MM.1S (cell line): ENCODE data around the gene TMEM30B.

Experiments used
- DNase-seq: peaks from one replicate; pipeline ENCODE4 v3.0.0-alpha.2; 2015
- H2AFZ ChIP-seq: fragments of 300-600 bp; sonication (generic); 2 replicates; pipeline ENCODE4 v1.6.0; 2016; ENCODE audit warnings: antibody characterized with exemption, low read length
- H3F3A ChIP-seq: fragments of 300-600 bp; sonication (generic); 2 replicates; pipeline ENCODE4 v1.6.1; 2016; ENCODE audit warnings: mild to moderate bottlenecking, antibody characterized with exemption, low read length, moderate library complexity, mixed read lengths; ENCODE audit not compliant: insufficient read depth
- H3K27ac ChIP-seq: fragments of 300-600 bp; sonication (generic); 2 replicates; pipeline ENCODE4 v1.5.1; 2016; ENCODE audit warnings: mild to moderate bottlenecking, low read length
- H3K27me3 ChIP-seq: fragments of 300-600 bp; sonication (generic); replicated peaks from 2 replicates; pipeline ENCODE4 v1.6.0; 2016; ENCODE audit warnings: low read length; ENCODE audit not compliant: insufficient read depth
- H3K36me3 ChIP-seq: fragments of 300-600 bp; sonication (generic); replicated peaks from 2 replicates; pipeline ENCODE4 v1.6.1; 2016; ENCODE audit warnings: mild to moderate bottlenecking, low read length, mixed read lengths; ENCODE audit not compliant: insufficient read depth
- H3K4me1 ChIP-seq: fragments of 300-600 bp; sonication (generic); 2 replicates; pipeline ENCODE4 v1.6.1; 2016; ENCODE audit warnings: low read length, mixed read lengths
- H3K4me2 ChIP-seq: fragments of 300-600 bp; sonication (generic); 2 replicates; pipeline ENCODE4 v1.6.0; 2016; ENCODE audit warnings: low read depth, low read length
- H3K4me3 ChIP-seq: fragments of 300-600 bp; sonication (generic); 2 replicates; pipeline ENCODE4 v1.5.1; 2016; ENCODE audit warnings: low read length, mixed read lengths
- H3K79me2 ChIP-seq: fragments of 300-600 bp; sonication (generic); 2 replicates; pipeline ENCODE4 v1.6.1; 2016; ENCODE audit warnings: mixed run types, low read length, mixed read lengths
- H3K9ac ChIP-seq: fragments of 300-600 bp; sonication (generic); 2 replicates; pipeline ENCODE4 v1.6.1; 2016; ENCODE audit warnings: low read length, mixed read lengths
- H3K9me2 ChIP-seq: fragments of 300-600 bp; sonication (generic); replicated peaks from 2 replicates; pipeline ENCODE4 v1.6.1; 2016; ENCODE audit warnings: mild to moderate bottlenecking, low read length, mixed read lengths; ENCODE audit not compliant: insufficient read depth
- H3K9me3 ChIP-seq: fragments of 300-600 bp; sonication (generic); replicated peaks from 2 replicates; pipeline ENCODE4 v1.6.1; 2016; ENCODE audit warnings: mild to moderate bottlenecking, low read length, mixed read lengths; ENCODE audit not compliant: insufficient read depth
- H4K20me1 ChIP-seq: fragments of 300-600 bp; sonication (generic); 2 replicates; pipeline ENCODE4 v1.6.1; 2016; ENCODE audit warnings: mild to moderate bottlenecking, low read length, moderate library complexity, mixed read lengths; ENCODE audit not compliant: insufficient read depth
- EZH2 ChIP-seq: fragments of 300-600 bp; sonication (generic); optimal IDR thresholded peaks from 2 replicates; pipeline ENCODE3; 2017; ENCODE audit warnings: low read depth, mild to moderate bottlenecking, antibody characterized with exemption, low read length, mixed read lengths
- EZH2phosphoT487 ChIP-seq: fragments of 300-600 bp; sonication (generic); IDR thresholded peaks from 2 replicates; pipeline ENCODE4 v1.6.1; 2018; ENCODE audit warnings: antibody characterized with exemption, low read length
- TF ChIP-seq, protein P1 (sequence below): fragments of 300-600 bp; sonication (generic); IDR thresholded peaks from 2 replicates; pipeline ENCODE4 v1.5.1; 2016; ENCODE audit warnings: antibody characterized with exemption, low read length, mixed read lengths

The TMEM30B gene

DNA sequence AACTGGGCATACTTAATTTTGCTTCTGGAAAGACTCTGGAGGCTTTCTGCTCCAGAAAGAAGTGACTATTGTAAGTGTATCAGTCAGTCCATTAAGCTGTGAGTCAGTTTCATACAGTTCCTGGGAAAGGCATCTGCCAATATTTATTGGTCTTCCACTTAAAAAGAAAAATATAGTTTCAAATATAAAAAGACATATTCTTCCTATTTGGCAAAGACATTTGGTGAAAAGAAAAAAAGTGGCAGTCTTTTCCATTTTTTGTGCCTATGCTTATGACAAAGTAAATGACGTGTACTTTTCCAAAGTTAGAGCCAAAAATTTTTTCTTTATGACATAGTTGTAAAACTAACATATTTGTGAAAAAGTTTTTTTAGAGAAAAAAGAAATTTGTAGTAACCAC is 12.3 kb downstream of the TMEM30B start:
- no peak overlapping the region for H3K4me3 ChIP-seq
- H3K4me2 ChIP-seq: no peak overlapping the region
- no peaks in the 10 kb centered on the region for H3K27me3 ChIP-seq
- no peaks in the 10 kb centered on the region for H3F3A ChIP-seq
- no peaks in the 10 kb centered on the region for H3K9me3 ChIP-seq
- H3K9me2 ChIP-seq: no peaks in the 10 kb centered on the region
- no peak overlapping the region for H2AFZ ChIP-seq
- H3K4me1 ChIP-seq: no peaks in the 10 kb centered on the region
- no peaks in the 10 kb centered on the region for H3K36me3 ChIP-seq
- H3K27ac ChIP-seq: no peak overlapping the region
- no peak for TF ChIP-seq EZH2phosphoT487
- TF ChIP-seq, protein P1, sequence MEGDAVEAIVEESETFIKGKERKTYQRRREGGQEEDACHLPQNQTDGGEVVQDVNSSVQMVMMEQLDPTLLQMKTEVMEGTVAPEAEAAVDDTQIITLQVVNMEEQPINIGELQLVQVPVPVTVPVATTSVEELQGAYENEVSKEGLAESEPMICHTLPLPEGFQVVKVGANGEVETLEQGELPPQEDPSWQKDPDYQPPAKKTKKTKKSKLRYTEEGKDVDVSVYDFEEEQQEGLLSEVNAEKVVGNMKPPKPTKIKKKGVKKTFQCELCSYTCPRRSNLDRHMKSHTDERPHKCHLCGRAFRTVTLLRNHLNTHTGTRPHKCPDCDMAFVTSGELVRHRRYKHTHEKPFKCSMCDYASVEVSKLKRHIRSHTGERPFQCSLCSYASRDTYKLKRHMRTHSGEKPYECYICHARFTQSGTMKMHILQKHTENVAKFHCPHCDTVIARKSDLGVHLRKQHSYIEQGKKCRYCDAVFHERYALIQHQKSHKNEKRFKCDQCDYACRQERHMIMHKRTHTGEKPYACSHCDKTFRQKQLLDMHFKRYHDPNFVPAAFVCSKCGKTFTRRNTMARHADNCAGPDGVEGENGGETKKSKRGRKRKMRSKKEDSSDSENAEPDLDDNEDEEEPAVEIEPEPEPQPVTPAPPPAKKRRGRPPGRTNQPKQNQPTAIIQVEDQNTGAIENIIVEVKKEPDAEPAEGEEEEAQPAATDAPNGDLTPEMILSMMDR: no peak
- no peak for TF ChIP-seq EZH2
- H3K9ac ChIP-seq: no peak overlapping the region
- H4K20me1 ChIP-seq: no peaks in the 10 kb centered on the region
- H3K79me2 ChIP-seq: no peaks in the 10 kb centered on the region
- DNase-seq: no peak

DNA sequence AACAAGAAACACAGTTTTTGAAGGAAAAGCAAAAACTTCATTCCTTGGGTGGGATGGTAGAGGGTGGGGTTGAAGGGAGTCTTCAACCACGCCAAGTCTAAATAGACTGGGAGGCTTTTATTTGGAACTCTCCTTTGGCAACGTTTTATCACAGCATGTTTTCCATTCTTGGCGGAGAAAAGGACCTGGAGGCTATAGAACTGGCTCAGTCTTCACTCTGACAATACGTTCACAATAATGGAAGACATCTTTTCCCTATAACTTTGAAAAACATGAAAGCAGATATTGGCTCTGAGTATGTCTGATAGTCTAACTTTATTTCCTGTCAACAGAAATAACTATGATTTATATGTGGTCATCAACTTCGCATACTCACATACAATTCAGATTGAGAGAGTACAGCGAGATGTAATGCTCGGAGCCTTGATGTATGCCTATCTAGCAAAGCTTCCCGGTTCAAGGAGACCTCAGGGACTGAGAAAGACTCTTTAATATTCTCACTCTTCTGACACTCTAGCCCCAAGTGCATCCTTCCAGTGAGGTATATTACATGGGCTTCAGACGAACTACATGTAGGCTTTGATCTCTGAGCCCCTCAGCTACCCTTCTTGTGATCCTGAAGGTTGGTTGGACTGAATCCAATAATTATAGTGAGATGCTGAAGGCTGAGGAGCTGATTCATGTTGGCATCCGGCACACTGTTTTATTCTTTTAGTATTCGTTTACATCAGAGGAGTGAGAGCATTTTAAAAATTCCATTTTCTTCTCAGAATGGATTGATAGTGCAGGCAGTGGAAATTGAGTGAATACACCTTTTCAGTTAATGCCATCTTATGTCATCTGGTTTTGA is 14.0 kb downstream of the TMEM30B start:
- no peaks in the 10 kb centered on the region for H3K4me1 ChIP-seq
- H3K27ac ChIP-seq: no peak overlapping the region
- DNase-seq: no peak
- no peak overlapping the region for H2AFZ ChIP-seq
- no peaks in the 10 kb centered on the region for H4K20me1 ChIP-seq
- H3K4me3 ChIP-seq: no peak overlapping the region
- no peak overlapping the region for H3K9ac ChIP-seq
- no peaks in the 10 kb centered on the region for H3K79me2 ChIP-seq
- no peaks in the 10 kb centered on the region for H3K9me3 ChIP-seq
- TF ChIP-seq EZH2: no peak
- TF ChIP-seq EZH2phosphoT487: no peak
- TF ChIP-seq, protein P1: no peak
- no peak overlapping the region for H3K4me2 ChIP-seq
- no peaks in the 10 kb centered on the region for H3K9me2 ChIP-seq
- no peaks in the 10 kb centered on the region for H3K36me3 ChIP-seq
- H3F3A ChIP-seq: no peaks in the 10 kb centered on the region
- H3K27me3 ChIP-seq: no peaks in the 10 kb centered on the region

DNA sequence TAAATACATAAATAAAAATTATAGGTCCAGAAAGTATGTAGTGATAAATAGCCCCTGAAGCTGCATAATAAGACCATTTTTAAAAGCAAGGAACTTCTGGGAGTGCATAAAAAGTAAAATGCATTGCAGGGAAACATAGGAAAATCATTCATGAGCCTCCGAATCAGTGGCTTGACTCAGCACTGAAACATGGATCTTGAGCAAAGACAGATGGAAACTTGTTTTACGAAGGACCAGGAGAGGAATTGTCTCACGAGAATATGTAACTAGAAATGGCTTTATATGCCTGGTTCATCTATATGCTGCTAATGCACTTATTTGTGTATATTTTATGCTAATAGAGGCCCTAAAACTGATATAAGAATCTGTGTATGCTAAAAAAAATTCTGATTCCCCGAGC is 14.7 kb downstream of the TMEM30B start:
- no peak for TF ChIP-seq EZH2phosphoT487
- TF ChIP-seq, protein P1: no peak
- no peak for TF ChIP-seq EZH2
- Histone ChIP-seq H3K27ac (no peak overlapping the region), H2AFZ (no peak overlapping the region)

More for the DNA sequence above, 14.7 kb downstream of the TMEM30B start:
- H3K36me3 ChIP-seq: no peaks in the 10 kb centered on the region
- no peaks in the 10 kb centered on the region for H3K9me3 ChIP-seq
- no peak overlapping the region for H3K4me3 ChIP-seq
- no peaks in the 10 kb centered on the region for H3F3A ChIP-seq
- no peaks in the 10 kb centered on the region for H3K79me2 ChIP-seq
- H3K9me2 ChIP-seq: no peaks in the 10 kb centered on the region
- DNase-seq: no peak
- H3K4me1 ChIP-seq: no peaks in the 10 kb centered on the region
- H3K4me2 ChIP-seq: no peak overlapping the region
- no peaks in the 10 kb centered on the region for H3K27me3 ChIP-seq
- H3K9ac ChIP-seq: no peak overlapping the region
- H4K20me1 ChIP-seq: no peaks in the 10 kb centered on the region
